ENCODE results near the gene GRID1.

GRID1 gene

DNA sequence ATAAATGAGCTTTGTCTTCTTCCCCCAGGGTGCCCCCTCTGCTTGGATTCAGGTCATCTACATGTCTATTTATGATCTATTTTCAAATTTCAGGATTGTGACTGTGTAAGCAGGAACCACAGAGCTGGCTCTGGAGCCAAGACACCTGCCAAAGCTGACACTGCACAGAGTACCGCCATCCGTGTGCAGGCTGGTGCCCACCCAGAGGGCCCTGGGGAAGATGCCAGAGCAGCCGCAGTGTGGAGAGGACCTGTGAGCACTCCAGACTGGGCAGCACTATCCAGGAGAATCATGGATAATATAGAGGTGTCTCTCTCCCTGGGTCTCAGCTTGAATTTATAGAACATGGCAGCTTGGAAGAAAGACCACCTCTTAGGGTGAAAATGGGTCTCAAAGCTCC, 577.5 kb downstream of the GRID1 start:
- TF ChIP-seq, protein P1, sequence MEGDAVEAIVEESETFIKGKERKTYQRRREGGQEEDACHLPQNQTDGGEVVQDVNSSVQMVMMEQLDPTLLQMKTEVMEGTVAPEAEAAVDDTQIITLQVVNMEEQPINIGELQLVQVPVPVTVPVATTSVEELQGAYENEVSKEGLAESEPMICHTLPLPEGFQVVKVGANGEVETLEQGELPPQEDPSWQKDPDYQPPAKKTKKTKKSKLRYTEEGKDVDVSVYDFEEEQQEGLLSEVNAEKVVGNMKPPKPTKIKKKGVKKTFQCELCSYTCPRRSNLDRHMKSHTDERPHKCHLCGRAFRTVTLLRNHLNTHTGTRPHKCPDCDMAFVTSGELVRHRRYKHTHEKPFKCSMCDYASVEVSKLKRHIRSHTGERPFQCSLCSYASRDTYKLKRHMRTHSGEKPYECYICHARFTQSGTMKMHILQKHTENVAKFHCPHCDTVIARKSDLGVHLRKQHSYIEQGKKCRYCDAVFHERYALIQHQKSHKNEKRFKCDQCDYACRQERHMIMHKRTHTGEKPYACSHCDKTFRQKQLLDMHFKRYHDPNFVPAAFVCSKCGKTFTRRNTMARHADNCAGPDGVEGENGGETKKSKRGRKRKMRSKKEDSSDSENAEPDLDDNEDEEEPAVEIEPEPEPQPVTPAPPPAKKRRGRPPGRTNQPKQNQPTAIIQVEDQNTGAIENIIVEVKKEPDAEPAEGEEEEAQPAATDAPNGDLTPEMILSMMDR (IDR thresholded peaks at IDR 0.05; ENCODE audit: control insufficient read depth, extremely low read depth, insufficient read depth), result no peak
- no peak for DNase-seq (ENCODE audit: low read depth)

DNA sequence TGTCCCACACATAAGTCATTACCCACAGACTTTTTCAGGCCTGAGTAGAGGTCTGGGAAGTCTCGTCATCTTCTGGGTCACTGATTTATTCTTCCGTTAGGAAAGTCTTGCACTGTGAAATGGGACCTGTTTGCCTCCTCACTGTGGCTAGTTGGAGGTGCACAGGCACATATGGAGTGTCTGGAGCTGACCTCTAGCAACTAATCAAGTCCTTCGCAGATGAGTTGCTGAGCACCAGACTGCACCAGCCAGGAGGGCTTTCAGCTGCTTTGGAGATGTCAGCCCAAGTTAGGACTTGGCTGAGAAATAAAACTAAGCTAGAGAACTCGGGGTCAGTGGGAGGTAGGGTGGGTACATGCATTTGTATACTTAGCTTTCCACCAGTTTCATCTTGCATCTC, 578.0 kb downstream of the GRID1 start:
- H3K4me3 ChIP-seq (ENCODE audit: low read depth, low read length), result no peak overlapping the region
- TF ChIP-seq, protein P1 (IDR thresholded peaks at IDR 0.05; ENCODE audit: control insufficient read depth, extremely low read depth, insufficient read depth), result no peak
- DNase-seq (ENCODE audit: low read depth), result no peak

More for the DNA sequence above, 577.5 kb downstream of the GRID1 start:
- H3K4me3 ChIP-seq (ENCODE audit: low read depth, low read length), result no peak overlapping the region

DNA sequence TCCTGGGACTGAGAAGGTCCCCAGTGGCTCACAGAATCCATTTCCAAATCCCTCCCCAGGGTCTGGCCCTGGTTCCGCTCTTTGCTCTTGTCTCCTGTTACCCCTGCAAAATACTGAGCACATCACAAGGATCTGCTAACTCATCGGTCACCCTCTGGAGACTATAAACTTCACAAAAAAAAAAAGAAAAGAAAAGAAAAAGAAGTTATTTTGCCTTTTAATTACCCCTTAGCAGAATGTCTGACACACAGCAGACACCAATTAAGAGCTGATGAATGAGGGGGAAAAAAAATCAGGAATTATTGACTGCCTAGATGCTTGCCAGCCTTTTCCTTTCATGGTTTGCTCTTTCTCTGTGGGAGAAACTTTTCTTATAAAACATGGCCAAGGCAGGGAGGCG, 578.7 kb downstream of the GRID1 start:
- no peak overlapping the region for H3K4me3 ChIP-seq (ENCODE audit: low read depth, low read length)
- TF ChIP-seq, protein P1 (IDR thresholded peaks at IDR 0.05; ENCODE audit: control insufficient read depth, extremely low read depth, insufficient read depth), result no peak
- DNase-seq (ENCODE audit: low read depth), result no peak

DNA sequence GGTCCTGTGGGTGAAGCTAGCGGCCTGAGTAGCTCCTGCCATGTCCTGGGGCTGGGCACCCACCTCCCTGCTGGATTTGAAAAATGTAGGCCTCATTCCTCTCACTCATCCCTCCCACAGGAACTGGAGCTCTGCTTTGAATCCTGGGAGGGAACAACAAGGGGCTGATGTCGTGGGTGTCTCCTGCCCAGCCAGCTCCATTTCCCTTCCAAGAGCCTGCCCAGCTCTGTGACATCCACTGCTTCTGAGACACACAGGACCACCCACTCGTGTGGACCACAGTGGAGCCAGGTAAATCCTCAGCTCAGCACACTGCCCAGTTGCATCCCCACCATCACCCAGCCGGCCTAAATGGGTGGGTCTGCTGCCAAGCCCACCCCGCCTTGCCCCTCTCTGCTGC, 579.2 kb downstream of the GRID1 start:
- TF ChIP-seq, protein P1 (IDR thresholded peaks at IDR 0.05; ENCODE audit: control insufficient read depth, extremely low read depth, insufficient read depth), result no peak

DNA sequence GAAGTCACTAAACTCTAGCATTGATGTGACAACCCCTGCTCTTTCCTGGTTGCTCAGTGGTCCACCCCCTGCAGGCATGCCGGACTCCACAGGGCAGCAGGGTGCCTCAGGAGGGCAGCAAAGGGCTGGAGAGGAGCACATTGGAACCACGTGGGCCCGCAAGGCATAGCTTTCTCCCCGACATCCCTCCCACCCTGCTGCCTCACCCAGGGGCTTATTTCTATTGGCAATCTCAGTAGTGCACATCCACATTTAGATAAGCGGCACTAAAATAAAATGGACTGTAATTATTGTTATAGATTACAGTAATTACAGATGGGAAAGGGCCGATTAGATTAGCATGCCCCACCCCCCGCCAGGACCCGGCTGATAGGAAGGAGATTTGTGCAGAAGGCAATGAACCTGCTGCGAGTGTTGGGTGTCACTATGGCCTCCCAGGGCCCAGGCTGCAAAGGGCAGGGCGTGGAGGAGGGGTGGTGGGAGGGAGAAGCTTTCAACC, 580.1 kb downstream of the GRID1 start:
- H3K4me3 ChIP-seq (ENCODE audit: low read depth, low read length), result no peak overlapping the region
- TF ChIP-seq, protein P1 (IDR thresholded peaks at IDR 0.05; ENCODE audit: control insufficient read depth, extremely low read depth, insufficient read depth), result peak; percentile 30
- no peak for DNase-seq (ENCODE audit: low read depth)

More for the DNA sequence above, 579.2 kb downstream of the GRID1 start:
- DNase-seq (ENCODE audit: low read depth), result no peak
- no peak overlapping the region for H3K4me3 ChIP-seq (ENCODE audit: low read depth, low read length)

DNA sequence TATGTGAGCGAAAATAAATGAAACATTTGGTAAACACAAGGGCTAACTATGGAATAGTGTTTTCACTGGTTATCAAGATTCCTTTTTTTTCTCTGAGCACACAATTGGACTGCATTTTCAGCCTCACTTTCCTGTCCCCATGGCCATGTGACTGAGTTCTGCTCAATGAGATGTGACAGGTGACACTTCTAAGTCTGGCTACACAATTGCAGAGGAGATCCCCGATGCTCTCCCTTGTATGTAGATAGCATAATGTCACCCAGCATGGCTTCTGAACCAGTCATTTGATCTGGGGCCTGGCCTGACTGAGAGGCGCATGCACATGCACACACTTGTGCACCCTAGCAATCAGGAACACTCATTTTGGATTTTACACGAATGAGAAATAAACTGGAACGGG, 581.8 kb downstream of the GRID1 start:
- TF ChIP-seq, protein P1 (IDR thresholded peaks at IDR 0.05; ENCODE audit: control insufficient read depth, extremely low read depth, insufficient read depth), result no peak
- no peak for DNase-seq (ENCODE audit: low read depth)
- no peak overlapping the region for H3K4me3 ChIP-seq (ENCODE audit: low read depth, low read length)

DNA sequence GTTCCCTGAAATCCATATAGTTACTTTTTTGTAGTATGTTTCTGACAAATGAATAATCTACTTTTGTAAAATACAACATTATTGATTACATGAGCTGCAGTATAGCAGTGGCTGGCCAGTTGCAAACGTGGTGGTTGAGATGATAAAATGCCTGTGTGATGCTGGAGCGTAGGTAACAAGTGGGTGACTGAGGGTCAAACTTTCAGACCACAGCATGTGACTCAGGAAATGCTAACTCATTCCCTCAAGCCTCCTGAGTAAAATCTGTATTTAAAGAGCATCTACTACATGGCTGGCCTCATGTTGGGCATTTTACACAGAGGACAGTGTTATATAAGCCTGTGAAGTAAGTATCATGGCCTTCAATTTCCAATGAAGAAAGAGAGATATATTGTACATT, 585.2 kb downstream of the GRID1 start:
- no peak for DNase-seq (ENCODE audit: low read depth)
- H3K4me3 ChIP-seq (ENCODE audit: low read depth, low read length), result no peak overlapping the region
- TF ChIP-seq, protein P1 (IDR thresholded peaks at IDR 0.05; ENCODE audit: control insufficient read depth, extremely low read depth, insufficient read depth), result no peak
